Middle frontal gyrus (tissue), 1 donor: ENCODE results near the gene MTLN.
"Not testable (repeated sequence)": the region's sequence is repeated elsewhere in the genome, so short reads cannot be mapped to it uniquely, and the experiment has no call there.

Source experiments
- DNase-seq: peaks from one replicate; pipeline ENCODE4 v3.0.0-alpha.2; 2015; ENCODE audit warnings: low spot score; ENCODE audit errors: extremely low spot score

Gene MTLN, protein sequence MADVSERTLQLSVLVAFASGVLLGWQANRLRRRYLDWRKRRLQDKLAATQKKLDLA

DNA sequence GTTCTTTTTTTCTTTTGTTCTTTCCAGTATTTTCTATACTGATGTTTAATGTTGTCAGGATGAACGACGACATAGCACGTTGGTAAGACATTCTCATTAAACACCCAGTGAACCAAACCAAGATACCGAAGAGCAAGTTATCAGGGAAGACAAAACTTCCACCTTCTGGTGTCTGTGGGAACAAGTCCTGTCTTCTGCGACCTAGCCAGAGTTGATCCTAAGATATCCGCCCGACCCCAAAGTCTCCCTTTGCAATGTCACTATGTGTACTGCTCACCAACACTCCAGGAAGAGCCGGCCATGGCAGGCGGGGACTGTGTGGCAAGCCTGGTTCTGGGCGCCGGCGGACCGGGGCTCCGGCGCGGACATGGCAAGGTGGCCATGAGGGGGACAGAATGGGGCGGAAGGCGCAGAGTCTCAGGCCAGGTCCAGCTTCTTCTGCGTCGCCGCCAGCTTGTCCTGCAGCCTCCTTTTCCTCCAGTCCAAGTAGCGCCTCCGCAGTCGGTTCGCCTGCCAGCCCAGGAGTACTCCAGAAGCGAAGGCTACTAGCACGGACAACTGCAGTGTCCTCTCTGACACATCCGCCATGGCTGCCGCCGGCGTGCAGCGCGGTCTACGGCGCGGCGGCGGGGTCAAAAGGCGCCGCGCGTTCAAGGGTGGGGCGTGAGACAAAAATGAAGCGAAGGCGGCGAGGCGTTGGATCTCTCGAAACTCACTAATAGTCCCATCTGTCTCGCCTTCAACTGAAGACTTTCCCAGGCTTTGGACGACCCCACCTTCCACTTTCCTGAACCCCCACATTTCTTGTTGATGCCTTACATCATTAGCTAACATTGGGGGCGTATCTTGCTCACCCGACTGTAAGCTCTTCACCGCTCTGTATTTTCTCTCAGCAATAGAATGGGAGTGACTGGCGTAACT is at the start of gene MTLN:
MTLN (minus strand) TSS at position 610 of the 921 bp plus-strand sequence; CDS start at position 588, 22 bp downstream.
- DNase-seq, result peak; percentile 60

DNA sequence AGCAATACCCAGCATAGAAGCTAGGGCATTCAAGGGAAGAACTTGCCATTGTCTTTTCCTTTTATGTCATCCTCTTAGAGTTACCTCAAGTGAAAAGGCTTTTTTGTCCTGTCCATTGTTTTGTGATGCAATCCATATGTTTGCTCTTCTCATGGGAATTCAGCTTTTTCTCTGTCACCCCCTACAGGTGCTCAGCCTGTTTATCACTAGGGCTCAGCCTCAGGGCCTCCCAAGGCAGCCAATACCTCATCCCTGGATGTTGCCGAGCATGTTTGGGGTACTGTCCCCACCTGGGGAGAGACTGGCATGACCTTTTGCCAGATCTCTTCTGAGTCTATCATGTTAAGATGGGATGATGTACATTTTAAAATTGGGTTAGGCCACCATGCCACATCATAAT is 49.6 kb upstream of the MTLN start:
- DNase-seq, result not testable (repeated sequence)

DNA sequence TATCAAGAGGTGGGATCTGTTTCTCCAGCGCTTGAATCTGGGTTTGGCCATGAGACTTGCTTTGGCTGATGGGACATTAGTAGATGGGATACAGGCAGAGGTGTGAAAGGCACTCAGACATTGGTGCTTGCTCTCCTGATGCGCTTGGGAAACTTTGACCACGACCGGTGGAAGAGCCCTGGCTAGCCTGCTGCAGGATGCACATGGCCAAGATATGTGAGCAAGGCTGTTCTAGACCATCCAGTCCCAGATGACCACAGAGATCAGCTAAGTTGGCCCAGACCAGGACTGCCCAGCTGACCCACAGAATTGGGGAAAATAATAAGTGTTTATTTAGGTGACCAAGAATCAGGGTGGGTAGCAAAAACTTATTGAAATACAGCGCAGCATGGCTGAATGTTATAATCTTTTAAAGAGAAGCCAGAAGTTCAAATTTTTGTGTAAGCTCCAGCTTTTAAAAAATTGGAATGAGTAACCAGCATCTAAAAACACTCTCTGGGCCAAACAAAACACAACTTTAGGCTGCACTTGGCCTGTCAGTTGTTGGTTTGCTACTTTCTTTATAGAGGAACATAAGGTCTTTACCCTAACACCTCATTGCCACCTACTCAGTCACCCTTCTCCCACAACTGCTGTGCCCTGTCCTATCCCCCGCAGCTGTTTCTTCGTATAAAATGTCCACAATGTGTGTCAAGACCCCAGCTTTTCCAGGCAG is 35.9 kb upstream of the MTLN start:
- DNase-seq, result not testable (repeated sequence)

DNA sequence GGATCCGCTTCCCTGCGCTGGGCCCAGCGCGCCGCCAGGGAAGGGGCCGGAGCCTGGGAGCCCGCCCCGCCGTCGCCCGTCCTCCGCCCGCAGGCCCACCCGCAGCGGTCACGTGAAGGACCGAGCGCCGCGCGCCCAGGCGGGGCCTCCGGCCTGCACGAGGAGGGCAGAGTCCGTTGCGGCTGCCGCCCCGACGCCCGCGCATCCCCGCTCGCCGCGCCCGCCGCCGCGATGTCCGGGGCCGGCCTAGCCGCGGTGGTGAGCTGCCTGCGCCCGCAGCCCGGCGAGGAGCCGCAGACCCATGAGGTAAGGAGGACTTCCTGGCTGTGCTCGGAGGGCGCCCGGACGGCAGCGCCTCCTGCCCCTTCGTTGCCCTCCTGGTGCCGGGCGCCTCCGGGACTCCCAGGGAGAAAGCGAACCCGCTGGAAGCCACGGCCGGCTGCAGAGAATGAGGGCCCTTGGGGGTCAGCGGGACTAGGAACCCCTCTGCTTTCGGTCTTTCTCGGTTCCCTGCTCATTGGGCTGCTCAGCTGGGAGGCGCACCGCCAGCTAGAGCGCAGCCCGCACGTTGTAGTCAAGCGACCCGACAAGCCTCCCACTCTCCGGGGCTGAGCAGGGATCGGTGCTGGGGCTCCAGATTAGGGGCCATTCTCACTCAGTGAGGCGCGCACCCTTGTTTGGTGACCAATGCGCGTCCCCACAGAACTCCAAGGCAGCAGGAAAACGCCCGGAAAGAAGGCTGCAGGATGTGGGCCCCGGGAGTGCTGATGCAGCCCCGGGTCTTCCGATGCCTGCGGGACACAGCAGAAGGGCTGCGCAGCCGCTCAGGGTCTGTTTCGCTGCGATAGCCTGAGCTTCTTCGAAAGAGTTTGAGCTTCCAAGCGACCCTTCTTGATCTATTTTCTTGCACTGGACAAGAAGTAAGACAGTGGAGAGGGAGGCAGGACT is 33.4 kb upstream of the MTLN start:
- not testable (repeated sequence) for DNase-seq

DNA sequence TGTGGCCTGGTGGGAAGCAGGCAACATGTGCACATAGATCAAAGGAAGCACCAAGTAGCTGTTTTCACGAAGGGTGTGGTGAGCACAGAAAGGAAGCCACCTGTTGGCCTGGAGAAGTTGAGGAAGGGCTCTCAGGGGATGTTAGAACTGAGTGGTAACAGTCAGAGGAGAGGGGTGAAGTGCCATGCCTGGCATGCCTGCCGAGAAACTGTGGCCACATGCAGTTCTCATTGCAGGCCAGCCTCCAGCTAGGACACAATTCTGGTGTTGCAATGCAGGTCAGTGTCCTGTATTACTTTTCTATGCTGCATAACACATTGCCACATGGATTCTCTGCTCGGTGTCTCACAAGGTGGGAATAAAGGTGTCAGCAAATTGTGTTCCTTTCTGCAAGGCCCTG is 30.9 kb upstream of the MTLN start:
- DNase-seq, result not testable (repeated sequence)

DNA sequence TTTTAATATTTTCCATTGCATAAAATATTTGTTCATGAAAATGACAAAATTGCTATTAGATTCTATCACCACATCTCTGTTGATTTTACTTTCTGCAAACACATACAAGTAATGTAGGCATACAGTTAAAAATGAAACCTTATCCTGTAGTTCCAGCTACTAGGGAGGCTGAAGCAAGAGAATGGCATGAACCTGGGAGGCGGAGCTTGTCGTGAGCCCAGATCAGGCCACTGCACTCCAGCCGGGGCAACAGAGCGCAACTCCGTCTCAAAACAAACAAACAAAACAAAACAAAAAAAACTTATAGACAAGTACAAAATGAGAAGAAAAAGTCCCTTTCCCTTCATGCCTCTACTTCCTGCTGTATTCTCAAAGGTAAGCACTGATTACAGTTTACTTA is 22.2 kb upstream of the MTLN start:
- DNase-seq, result not testable (repeated sequence)

DNA sequence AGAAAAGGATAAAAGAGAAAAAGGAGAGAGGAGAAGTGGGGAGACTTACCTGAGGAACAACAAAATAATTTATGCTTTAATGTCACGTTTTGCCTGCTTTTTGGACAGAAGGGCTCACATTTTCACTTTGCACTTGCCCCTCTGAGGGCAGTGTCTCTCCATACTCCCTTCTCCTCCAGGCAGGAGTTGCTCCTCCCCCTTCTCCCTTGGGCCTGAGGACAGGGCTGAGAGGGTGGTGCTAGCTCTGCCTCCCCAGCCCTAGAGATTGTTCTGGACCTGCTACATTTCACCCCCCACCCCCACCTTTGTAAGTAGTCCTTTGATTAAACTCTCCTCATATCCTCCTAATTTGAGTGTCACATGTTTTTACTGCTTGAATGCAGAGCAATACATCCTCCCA is 17.5 kb upstream of the MTLN start:
- not testable (repeated sequence) for DNase-seq

DNA sequence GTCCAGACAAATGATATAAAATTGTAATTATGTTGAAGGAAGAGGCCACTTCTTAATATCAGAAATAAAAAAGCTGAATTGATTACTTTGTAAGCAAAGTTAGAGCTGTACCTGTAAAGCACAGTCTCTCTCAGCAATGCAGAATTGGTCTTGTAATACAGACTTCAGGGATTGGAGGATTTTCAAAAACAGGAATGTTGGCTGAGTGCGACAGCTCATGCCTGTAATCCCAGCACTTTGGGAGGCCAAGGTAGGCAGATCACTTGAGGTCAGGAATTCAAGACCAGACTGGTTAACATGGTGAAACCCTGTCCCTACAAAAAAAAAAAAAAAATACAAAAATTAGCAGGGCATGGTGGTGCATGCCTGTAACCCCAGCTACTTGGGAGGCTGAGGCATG is 10.3 kb upstream of the MTLN start:
- DNase-seq, result not testable (repeated sequence)

DNA sequence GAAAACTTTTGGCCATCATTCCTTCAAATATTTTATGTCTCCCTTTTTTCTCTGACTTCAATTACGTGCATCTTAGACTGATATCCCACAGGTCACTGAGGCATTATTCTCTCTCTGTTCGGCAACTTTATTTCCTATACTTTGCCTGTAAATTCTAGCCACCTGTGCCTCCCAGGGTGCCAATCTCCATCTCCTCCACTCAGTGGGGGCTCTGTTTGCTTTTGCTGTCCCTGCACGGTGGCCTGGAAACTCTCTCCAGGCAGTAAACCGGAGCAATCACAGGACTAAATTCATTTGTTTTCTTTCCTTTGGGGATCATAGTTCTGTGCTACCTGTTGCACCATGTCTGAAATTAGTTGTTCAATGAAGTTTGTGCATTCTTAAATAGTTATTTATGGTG is 9.6 kb upstream of the MTLN start:
- DNase-seq, result no peak

DNA sequence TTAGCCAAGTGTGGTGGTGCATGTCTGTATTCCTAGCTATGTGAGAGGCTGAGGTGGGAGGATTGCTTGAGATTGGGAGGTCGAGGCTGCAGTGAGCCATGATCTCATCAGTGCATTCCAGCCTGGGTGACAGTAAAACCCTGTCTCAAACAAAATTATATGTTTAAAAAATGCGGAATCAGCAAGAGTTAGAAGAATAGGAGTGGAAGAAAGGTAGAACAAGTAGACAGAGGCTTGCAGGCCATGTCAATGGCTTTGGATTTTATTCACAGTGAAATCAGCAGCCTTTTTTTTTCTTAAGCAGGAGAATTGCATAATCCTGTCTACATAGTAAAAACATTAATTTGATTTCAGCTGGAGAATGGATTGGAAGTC is 7.8 kb upstream of the MTLN start:
- no peak for DNase-seq

DNA sequence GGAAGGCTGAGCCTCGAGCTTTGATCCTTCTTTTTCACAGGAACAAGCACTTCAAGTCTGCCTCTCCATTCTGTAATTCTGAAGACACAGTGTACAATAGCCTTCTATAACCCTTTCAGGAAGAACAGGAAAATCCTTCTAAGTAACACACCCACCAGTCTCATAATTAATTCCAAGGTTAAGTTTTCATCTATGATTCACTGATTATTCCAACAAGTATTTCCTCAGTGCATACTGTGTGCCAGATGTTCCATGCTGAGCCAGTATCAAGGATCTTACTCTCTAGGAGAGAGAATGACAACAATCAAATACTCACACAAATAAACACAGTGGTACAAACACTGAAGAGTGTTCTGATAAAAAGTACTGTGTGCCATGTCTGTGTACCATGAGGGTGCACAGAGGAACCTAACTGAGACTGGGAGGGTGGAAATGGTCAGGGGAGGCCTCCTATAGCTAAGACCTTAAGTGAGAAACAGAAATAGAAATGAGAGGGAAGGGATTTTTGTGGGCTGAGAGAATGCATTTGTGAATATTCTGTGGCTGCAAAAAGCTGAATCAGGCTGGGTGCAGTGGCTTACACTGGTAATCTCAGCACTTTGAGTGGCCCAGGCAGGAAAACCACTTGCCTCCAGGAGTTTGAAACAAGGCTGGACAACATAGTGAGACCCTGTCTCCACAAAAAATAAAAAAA is 7.3 kb upstream of the MTLN start:
- DNase-seq, result no peak

DNA sequence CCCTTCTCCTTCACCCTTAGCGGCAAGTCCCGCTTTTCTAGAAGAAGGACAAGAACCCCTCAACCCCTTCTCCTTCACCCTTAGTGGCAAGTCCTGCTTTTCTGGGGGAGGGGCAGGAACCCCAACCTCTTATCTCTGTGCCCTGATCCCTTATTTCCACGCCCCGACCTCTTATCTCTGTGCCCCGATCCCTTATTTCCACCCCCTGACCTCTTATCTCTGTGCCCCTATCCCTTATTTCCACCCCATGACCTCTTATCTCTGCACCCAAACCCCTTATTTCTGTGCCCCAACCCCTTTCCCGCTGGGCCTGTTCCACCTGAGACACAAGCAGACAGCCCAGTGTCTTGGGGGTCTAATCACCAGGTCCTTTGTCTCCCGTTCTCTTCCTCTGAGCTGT is 6.5 kb upstream of the MTLN start:
- not testable (repeated sequence) for DNase-seq

DNA sequence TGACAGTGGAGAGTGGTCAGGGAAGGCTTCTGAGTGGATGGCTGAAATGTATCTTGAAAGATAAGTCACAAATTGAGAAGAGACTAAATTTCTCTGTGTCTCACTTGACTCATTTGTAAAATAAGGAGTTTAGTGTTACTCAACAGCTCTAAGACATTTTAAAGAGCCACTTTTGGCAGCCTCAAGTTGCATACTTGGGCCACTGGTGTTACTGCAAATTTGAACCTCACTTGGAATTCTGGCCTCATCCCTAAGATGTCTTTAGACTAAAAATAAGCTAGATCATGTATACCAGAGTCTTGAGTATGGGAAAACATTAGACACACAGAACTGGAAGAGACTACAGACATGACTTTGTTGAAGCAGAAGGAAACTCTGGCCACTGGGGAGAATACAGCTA is 4.5 kb upstream of the MTLN start:
- no peak for DNase-seq

DNA sequence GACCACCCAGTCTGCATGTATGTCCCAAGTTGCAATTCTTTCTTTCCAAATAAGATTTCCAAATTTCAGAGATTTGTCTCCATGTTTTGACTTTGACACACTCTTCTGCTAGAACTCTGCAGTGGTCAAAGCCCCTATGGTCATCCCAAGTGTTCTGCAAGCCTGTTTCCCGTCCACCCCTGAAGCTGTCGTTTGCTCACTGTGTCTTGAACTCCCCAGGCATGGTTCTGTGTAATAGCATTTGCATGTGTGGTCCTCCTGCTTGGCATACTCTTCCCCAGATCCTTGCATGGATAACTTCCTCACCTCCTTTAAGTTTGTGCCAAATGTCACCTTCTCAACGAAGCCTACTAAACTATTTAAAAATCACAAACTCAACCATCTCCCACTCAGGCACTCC is 3.9 kb upstream of the MTLN start:
- no peak for DNase-seq

DNA sequence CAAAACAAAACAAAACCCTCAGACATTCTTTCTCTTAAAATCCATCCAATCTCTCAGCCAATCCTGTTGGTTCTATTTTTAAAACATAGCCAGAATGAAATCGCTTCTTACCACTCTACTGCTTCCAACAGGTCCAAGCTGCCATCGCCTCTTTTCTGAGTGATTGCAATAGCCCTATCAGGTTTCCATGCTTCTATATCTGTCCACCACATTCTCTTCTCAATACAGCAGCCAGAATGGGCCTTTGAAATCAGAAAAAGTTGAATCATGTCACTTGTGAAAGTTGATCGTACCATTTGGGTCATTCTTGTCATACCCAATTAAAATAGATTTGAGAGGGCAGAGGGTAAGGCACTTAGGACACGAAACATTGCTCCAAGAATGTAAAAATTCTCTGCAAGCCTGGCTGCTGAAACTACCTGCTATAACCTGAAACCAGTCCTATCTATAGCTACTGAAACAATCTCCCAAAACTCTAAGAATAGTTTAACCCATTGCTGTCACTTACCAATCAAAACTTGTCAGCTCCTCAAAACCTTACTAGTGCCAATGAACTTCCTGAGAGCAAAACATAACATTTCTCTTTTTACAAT is 3.3 kb upstream of the MTLN start:
- DNase-seq, result no peak

DNA sequence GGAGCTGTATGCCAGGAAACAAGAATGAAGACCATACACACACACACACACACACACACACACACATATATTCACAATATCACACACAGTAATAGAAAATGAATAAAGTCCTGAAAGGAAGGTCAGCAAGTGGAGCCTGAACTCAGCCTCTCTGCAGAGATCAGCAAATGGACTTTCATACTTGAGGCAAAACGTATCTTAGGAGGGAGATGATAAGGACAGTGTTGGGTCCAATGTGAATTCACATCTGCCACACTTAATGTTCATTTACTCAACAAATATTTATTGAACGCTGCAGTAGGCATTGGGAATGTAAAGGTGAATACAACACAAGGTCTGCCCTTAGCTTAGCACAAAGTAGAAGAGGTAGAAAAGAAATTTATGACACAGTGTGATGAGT is 2.7 kb upstream of the MTLN start:
- DNase-seq, result no peak

DNA sequence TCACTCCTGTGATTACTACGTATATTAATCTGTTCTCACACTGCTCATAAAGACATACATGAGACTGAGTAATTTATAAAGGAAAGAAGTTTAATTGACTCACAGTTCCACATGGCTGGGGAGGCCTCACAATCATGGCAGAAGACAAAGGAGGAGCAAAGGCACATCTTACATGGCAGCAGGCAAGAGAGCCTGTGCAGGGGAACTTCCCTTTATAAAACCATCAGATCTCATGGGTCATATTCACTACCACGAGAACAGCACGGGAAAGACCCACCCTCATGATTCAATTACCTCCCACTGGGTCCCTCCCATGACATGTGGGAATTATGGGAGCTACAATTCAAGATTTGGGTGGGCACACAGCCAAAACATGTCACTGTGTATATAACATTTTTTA is 1.2 kb upstream of the MTLN start:
- DNase-seq, result not testable (repeated sequence)

DNA sequence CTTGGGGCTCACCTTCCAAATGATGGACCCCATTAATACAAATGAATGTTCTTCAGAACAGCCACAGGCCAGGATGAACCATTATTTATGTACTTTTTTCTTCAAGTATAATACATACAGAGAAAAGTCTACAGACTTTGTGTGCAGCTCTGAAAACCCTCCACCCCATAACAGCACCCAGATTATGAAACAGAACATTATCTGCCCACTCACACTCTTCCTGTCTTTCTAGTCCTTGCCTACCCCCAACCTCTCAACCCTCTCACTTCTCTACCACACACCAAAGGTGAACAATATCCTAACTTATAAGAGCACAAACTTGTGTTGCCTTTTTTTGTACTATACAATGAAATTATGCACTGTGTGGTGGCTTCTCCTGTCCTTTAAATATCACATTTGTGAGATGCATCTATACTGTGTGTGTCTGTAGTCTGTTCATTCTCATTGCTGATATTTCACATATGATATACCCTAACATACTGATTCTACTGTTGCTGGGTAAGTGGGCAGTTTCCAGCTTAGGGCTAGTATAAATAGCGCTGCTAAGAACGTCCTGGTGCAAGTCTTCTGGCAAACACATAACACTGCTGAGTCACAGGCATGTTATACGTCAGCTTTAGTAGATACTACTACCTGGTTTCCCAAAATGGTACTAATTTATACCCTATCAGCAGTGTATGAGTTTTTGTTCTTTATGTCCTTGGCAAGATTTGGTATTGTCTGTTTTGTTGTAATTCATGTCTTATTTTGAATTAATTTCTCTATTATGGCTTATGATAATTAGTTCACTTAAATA is 6.5 kb downstream of the MTLN start:
- no peak for DNase-seq
